Transverse colon (tissue), 3 donors: ENCODE measurements around the gene BRI3.

Experiments
- CTCF ChIP-seq, 5 experiments: fragments of 200-600 bp in 3 of 5; fragments of 450-650 bp in 2 of 5; sonication (generic) in 3 of 5; IDR thresholded peaks; 1 replicate in 2 of 5; 2 replicates in 3 of 5; pipeline ENCODE4 v1.5.1; 2016 to 2017; ENCODE audit warnings: antibody characterized with exemption in 5 of 5, inconsistent platforms in 3 of 5, mild to moderate bottlenecking in 2 of 5, moderate library complexity in 1 of 5
- EP300 ChIP-seq: sonication (generic); formaldehyde crosslinking; IDR thresholded peaks from one replicate; pipeline ENCODE4 v1.6.1; 2017; ENCODE audit warnings: antibody characterized with exemption, low read depth

DNA sequence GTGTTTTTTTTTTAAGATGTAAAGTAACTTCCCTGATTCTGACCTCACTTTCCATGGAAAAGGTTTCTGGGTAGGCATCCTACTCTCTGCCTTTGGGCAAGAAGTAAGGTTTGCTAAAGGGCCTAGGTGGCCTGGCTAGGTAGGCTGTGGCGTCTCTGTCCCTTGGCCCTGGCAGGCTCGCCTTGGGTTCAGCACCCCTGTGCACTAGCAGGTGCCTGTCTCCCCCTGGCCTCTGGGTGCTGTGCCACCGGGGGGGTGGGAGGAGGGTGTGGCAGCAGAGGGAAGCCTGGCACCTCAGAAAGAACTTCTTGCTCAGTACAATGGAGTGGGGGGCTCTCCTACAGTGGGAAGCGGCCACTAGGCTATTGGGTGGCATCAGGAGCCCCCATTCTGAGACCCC, 43.4 kb upstream of the BRI3 start:
- no peak for TF ChIP-seq CTCF (IDR thresholded peaks at IDR 0.05)
- TF ChIP-seq EP300: no peak
